ENCODE results near the gene CAMK1D.

GRCh38 chr10:12872577-12872976, 523.2 kb downstream of the CAMK1D start:
- TF ChIP-seq, protein P1, sequence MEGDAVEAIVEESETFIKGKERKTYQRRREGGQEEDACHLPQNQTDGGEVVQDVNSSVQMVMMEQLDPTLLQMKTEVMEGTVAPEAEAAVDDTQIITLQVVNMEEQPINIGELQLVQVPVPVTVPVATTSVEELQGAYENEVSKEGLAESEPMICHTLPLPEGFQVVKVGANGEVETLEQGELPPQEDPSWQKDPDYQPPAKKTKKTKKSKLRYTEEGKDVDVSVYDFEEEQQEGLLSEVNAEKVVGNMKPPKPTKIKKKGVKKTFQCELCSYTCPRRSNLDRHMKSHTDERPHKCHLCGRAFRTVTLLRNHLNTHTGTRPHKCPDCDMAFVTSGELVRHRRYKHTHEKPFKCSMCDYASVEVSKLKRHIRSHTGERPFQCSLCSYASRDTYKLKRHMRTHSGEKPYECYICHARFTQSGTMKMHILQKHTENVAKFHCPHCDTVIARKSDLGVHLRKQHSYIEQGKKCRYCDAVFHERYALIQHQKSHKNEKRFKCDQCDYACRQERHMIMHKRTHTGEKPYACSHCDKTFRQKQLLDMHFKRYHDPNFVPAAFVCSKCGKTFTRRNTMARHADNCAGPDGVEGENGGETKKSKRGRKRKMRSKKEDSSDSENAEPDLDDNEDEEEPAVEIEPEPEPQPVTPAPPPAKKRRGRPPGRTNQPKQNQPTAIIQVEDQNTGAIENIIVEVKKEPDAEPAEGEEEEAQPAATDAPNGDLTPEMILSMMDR (IDR thresholded peaks at IDR 0.05; ENCODE audit: low read depth, low read length, poor library complexity, severe bottlenecking): no peak
- no peak for TF ChIP-seq EZH2phosphoT487 (IDR thresholded peaks at IDR 0.05; ENCODE audit: borderline replicate concordance, low read length)

Data from DOHH2 (cell line).